ENCODE measurements around the gene DMBX1.

DNA sequence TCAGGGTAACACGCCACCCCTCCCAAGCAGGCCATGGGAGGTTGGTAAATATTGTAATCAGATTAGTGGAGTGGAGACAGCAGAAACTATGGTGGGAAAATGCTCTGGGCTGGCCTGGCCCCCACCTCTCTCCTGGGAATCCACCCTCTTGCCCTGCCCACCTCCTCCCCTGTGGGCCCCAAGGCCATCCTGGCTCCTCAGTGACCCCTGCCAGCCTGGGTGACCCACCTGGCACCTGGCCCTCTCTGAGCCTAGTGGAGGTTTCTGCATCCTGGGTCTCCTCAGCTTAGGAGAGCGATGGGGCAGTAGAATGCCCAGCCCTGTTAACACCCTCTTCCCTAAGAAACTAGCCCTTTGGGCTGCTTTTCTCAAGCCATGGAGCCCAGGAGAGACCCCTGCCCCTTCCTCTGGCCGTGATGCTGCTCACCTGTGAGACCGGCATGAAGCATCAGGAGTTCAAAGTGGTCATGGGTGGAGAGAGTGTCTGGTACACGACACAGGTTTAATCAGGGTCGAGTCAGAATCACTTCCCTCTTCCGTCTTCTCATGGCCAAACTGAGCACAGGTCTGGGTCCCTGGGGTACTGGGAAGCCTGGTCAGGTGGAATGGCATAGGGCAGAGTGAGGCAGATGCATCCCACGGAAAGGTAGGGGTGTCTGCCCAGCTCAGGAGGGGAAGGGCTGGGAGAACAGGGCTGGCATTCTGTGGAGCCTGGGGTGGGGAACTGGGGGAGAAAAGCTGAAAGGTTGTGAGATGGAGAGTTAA is 10.7 kb upstream of the DMBX1 start:
- no peak for TF ChIP-seq CTCF (IDR thresholded peaks at IDR 0.05)
- TF ChIP-seq POLR2AphosphoS5 (IDR thresholded peaks at IDR 0.05): no peak
- no peak for TF ChIP-seq POLR2A (IDR thresholded peaks at IDR 0.05)
- no peak for TF ChIP-seq EP300 (IDR thresholded peaks at IDR 0.05)

Data from stomach (tissue), 4 donors.